Measurements from ENCODE around the gene VWA7.

DNA sequence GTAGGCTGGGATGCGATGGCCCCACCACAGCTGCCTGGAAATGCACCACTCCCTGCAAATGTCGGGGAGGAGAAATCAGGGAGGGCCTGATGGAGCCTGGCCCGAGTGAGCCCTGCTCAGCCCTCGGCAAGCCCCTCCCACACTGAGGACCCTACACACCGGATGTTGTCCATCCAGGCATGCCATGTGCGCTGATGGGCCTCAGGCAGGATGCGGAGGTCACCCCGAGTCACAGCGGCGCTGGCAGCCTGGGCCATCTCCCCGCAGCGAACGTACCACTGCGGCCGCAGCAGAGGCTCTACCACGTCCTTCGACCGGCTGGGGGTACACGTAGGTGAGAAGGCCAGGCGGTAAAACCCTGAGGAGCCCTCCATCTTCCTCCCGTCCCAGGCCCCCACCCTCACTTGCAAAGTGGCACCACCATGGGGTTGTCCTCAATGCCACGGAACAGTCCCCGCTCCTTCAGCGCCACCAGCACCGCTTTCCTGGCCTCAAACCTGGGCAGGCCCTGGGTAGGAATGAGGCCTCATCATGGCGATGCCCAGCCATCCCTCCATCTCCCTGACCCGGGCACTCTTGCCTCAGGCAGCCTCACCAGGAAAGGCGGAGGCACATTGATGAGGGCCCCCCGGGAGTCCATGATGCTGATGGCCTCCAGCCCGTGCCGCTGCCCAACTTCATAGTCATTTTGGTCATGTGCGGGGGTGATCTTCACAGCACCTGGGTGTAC is 5.2 kb upstream of the VWA7 start:
- no peak for TF ChIP-seq POLR2A (IDR thresholded peaks at IDR 0.05)
- no peak for TF ChIP-seq CTCF (IDR thresholded peaks at IDR 0.05)
- TF ChIP-seq POLR2AphosphoS5 (IDR thresholded peaks at IDR 0.05; ENCODE audit: insufficient read depth in 1 of 2, low read depth in 1 of 2), result no peak
